H9 (cell line): ENCODE measurements around the gene ADAMTS17. TPM values are rescaled to one million over a fixed set of nuclear protein-coding genes. Genes with fewer than 3 reads are reported as not detected.

Experiments used
- DNase-seq: peaks from one replicate; pipeline ENCODE4 v3.0.0-alpha.2; 2017
- H2AFZ ChIP-seq: one replicate; pipeline ENCODE4 v1.6.1; 2013; ENCODE audit warnings: mild to moderate bottlenecking, low read length, control low read depth, moderate library complexity
- H2AK5ac ChIP-seq: 2 replicates; pipeline ENCODE4 v1.6.1; 2013; ENCODE audit warnings: low read length, control low read depth, mixed read lengths; ENCODE audit not compliant: insufficient read length
- H2BK120ac ChIP-seq: one replicate; pipeline ENCODE4 v1.6.1; 2013; ENCODE audit warnings: low read depth, mild to moderate bottlenecking, low read length, control low read depth, inconsistent platforms; ENCODE audit not compliant: poor library complexity, severe bottlenecking
- H2BK12ac ChIP-seq: 2 replicates; pipeline ENCODE4 v1.6.1; 2013; ENCODE audit warnings: low read length, control low read depth, mixed read lengths, low read depth; ENCODE audit not compliant: insufficient read length
- H2BK15ac ChIP-seq: 2 replicates; pipeline ENCODE4 v1.6.1; 2013; ENCODE audit warnings: low read depth, low read length, control low read depth
- H2BK20ac ChIP-seq: one replicate; pipeline ENCODE4 v1.6.1; 2013; ENCODE audit warnings: low read depth, mild to moderate bottlenecking, low read length, control low read depth, inconsistent platforms; ENCODE audit not compliant: poor library complexity, severe bottlenecking
- H2BK5ac ChIP-seq: 2 replicates; pipeline ENCODE4 v1.6.1; 2013; ENCODE audit warnings: low read length, control low read depth, mixed read lengths; ENCODE audit not compliant: insufficient read length
- H3K14ac ChIP-seq: 2 replicates; pipeline ENCODE4 v1.6.1; 2013; ENCODE audit warnings: low read length, control low read depth; ENCODE audit not compliant: insufficient read depth
- H3K18ac ChIP-seq: 2 replicates; pipeline ENCODE4 v1.6.1; 2013; ENCODE audit warnings: low read depth, mild to moderate bottlenecking, mixed read lengths, low read length, control low read depth; ENCODE audit not compliant: insufficient read length
- H3K23ac ChIP-seq: 2 replicates; pipeline ENCODE4 v1.6.1; 2013; ENCODE audit warnings: low read length, control low read depth, mixed read lengths, low read depth; ENCODE audit not compliant: insufficient read length
- H3K23me2 ChIP-seq: 2 replicates; pipeline ENCODE4 v1.6.1; 2013; ENCODE audit warnings: low read depth, mild to moderate bottlenecking, mixed read lengths, low read length, control low read depth; ENCODE audit not compliant: insufficient read length, poor library complexity, severe bottlenecking
- H3K27ac ChIP-seq: 2 replicates; pipeline ENCODE4 v1.5.1; 2013; ENCODE audit warnings: low read length, control low read depth, mixed read lengths, low read depth; ENCODE audit not compliant: insufficient read length
- H3K27me3 ChIP-seq: 2 replicates; pipeline ENCODE4 v1.6.1; 2013; ENCODE audit warnings: low read length, control low read depth, inconsistent platforms; ENCODE audit not compliant: insufficient read depth
- H3K4ac ChIP-seq: 2 replicates; pipeline ENCODE4 v1.6.1; 2013; ENCODE audit warnings: low read depth, mild to moderate bottlenecking, control low read depth, inconsistent platforms, low read length, moderate library complexity
- H3K4me1 ChIP-seq: 2 replicates; pipeline ENCODE4 v1.6.1; 2013; ENCODE audit warnings: low read length, control low read depth, inconsistent platforms; ENCODE audit not compliant: insufficient read depth
- H3K4me2 ChIP-seq: 2 replicates; pipeline ENCODE4 v1.6.1; 2013; ENCODE audit warnings: low read length, control low read depth, mixed read lengths; ENCODE audit not compliant: insufficient read length, insufficient read depth
- H3K56ac ChIP-seq: 2 replicates; pipeline ENCODE4 v1.6.1; 2013; ENCODE audit warnings: low read depth, mild to moderate bottlenecking, mixed read lengths, low read length, control low read depth; ENCODE audit not compliant: insufficient read length
- H3K79me1 ChIP-seq: 2 replicates; pipeline ENCODE4 v1.6.1; 2013; ENCODE audit warnings: low read depth, mild to moderate bottlenecking, moderate library complexity, low read length, control low read depth, inconsistent platforms; ENCODE audit not compliant: insufficient read depth, poor library complexity, severe bottlenecking
- H3K79me2 ChIP-seq: 2 replicates; pipeline ENCODE4 v1.6.1; 2013; ENCODE audit warnings: low read length, control low read depth, inconsistent platforms; ENCODE audit not compliant: insufficient read depth
- H3K9ac ChIP-seq: 2 replicates; pipeline ENCODE4 v1.6.1; 2013; ENCODE audit warnings: low read length, control low read depth, mixed read lengths; ENCODE audit not compliant: insufficient read length; ENCODE audit errors: extremely low read depth
- H3K9me3 ChIP-seq: one replicate; pipeline ENCODE4 v1.6.1; 2013; ENCODE audit warnings: low read depth, low read length, inconsistent platforms; ENCODE audit not compliant: control insufficient read depth
- H3T11ph ChIP-seq: one replicate; pipeline ENCODE4 v1.6.1; 2013; ENCODE audit warnings: mild to moderate bottlenecking, low read length, control low read depth, inconsistent platforms
- H4K20me1 ChIP-seq: one replicate; pipeline ENCODE4 v1.6.1; 2013; ENCODE audit not compliant: control insufficient read depth, insufficient read length, insufficient read depth
- H4K5ac ChIP-seq: 2 replicates; pipeline ENCODE4 v1.6.1; 2013; ENCODE audit warnings: low read depth, mild to moderate bottlenecking, mixed read lengths, low read length, control low read depth; ENCODE audit not compliant: insufficient read length
- H4K8ac ChIP-seq: replicated peaks from 2 replicates; pipeline ENCODE4 v1.6.1; 2013; ENCODE audit warnings: low read length, control low read depth, mixed read lengths, low read depth; ENCODE audit not compliant: insufficient read length
- H4K91ac ChIP-seq: 2 replicates; pipeline ENCODE4 v1.6.1; 2013; ENCODE audit warnings: low read depth, mild to moderate bottlenecking, moderate library complexity, mixed read lengths, low read length, control low read depth; ENCODE audit not compliant: insufficient read length
- H3K27ac Mint-ChIP-seq, 3 experiments: 2 replicates in 2 of 3; 3 replicates in 1 of 3; pipeline ENCODE4 v1.8.0; 2020 to 2021; ENCODE audit warnings: mixed read lengths in 3 of 3, mild to moderate bottlenecking in 1 of 3, moderate library complexity in 1 of 3
- H3K27me3 Mint-ChIP-seq: 2 replicates; pipeline ENCODE4 v1.8.0; 2021; ENCODE audit warnings: low read depth, mild to moderate bottlenecking, moderate library complexity, mixed read lengths
- H3K36me3 Mint-ChIP-seq, 3 experiments: 2 replicates in 2 of 3; 3 replicates in 1 of 3; pipeline ENCODE4 v1.8.0; 2020 to 2021; ENCODE audit warnings: low read depth in 3 of 3, mixed read lengths in 3 of 3; ENCODE audit not compliant: insufficient read depth in 1 of 3
- H3K4me1 Mint-ChIP-seq, 2 experiments: 2 replicates each; pipeline ENCODE4 v1.8.0; 2020; ENCODE audit warnings: mixed read lengths in 2 of 2
- H3K4me3 Mint-ChIP-seq, 2 experiments: 2 replicates in 1 of 2; 3 replicates in 1 of 2; pipeline ENCODE4 v1.8.0; 2020 to 2021; ENCODE audit warnings: mild to moderate bottlenecking in 2 of 2, mixed read lengths in 2 of 2, moderate library complexity in 1 of 2
- H3K9me3 Mint-ChIP-seq, 2 experiments: 2 replicates in 1 of 2; 3 replicates in 1 of 2; pipeline ENCODE4 v1.8.0; 2020; ENCODE audit warnings: mild to moderate bottlenecking in 2 of 2, mixed read lengths in 2 of 2, moderate library complexity in 1 of 2
- CTCF ChIP-seq: fragments of 200-600 bp; sonication (generic); conservative IDR thresholded peaks from 3 replicates; pipeline ENCODE4 v1.8.0; 2021; ENCODE audit warnings: antibody characterized with exemption, mild to moderate bottlenecking
- WGBS: extraction: QIAGEN DNeasy Blood & Tissue Kit; methylation state at CpG from one replicate; pipeline ENCODE4 v1.1.7; 2013; ENCODE audit warnings: missing lambda C conversion rate, low lambda C conversion rate, mixed read lengths; ENCODE audit not compliant: insufficient read length; ENCODE audit errors: extremely low coverage; 5-methylcytosine and 5-hydroxymethylcytosine counted together
- total RNA-seq: library from RNA; stranded (reverse); gene quantifications from 2 replicates; pipeline ENCODE4 v1.2.1, GENCODE V29; 2021

ADAMTS17 gene
- total RNA-seq, 1 experiment from 2014 or later, result 2.9 TPM

DNA sequence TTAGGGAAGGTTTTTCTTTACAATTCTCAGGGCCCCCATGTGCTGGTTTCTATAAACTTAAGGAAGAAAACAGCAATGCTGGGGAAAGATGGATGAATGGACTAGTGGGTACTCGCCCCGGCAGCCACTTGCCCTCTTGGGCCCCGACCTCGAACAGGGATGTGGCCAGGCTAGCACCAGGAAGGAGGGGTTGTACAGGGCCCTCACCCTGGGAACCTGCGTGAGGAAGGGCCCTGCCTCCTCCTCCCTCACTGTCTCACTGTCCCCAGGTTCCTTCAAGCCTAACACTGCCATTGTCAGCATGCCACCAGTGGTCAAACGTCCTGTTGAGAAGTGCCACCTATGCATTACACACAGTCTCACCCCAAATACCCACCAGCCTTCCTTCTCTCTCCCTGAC, 9.1 kb downstream of the ADAMTS17 start:
- H3K27me3 ChIP-seq, result no peaks in the 10 kb centered on the region
- H3K79me2 ChIP-seq, result no peaks in the 10 kb centered on the region
- H2AFZ ChIP-seq, result no peak overlapping the region
- no peak for DNase-seq
- H3K9me3 Mint-ChIP-seq, result no peaks in the 10 kb centered on the region; a peak in 1 of 5 replicates
- no peak overlapping the region for H3K4ac ChIP-seq
- H3K23ac ChIP-seq, result no peak overlapping the region
- no peak overlapping the region for H3K27ac ChIP-seq
- H4K5ac ChIP-seq, result no peak overlapping the region
- 0 out of 2 replicates have a peak, but pooled peaks cover 2% of the 10 kb centered on the region for H3K4me1 ChIP-seq
- H3K14ac ChIP-seq, result no peak overlapping the region
- H3K9ac ChIP-seq, result no peak overlapping the region
- no peak overlapping the region for H3K4me3 Mint-ChIP-seq
- H2AK5ac ChIP-seq, result no peak overlapping the region
- H3K23me2 ChIP-seq, result no peaks in the 10 kb centered on the region
- no peak for TF ChIP-seq CTCF
- H2BK5ac ChIP-seq, result no peak overlapping the region
- H3K27me3 Mint-ChIP-seq, result peaks cover 9% of the 10 kb centered on the region
- no peaks in the 10 kb centered on the region for H3K79me1 ChIP-seq
- no peak overlapping the region for H2BK12ac ChIP-seq
- H3K56ac ChIP-seq, result no peak overlapping the region
- no peak overlapping the region for H4K91ac ChIP-seq
- H3T11ph ChIP-seq, result no peak overlapping the region
- no peaks in the 10 kb centered on the region for H3K9me3 ChIP-seq
- no peak overlapping the region for H3K4me2 ChIP-seq
- no peak overlapping the region for H3K27ac Mint-ChIP-seq
- H3K18ac ChIP-seq, result no peak overlapping the region
- no peaks in the 10 kb centered on the region; a peak in 1 of 7 replicates for H3K36me3 Mint-ChIP-seq
- no peak overlapping the region for H4K8ac ChIP-seq
- no peak overlapping the region for H2BK20ac ChIP-seq
- peaks cover 20 to 21% of the 10 kb centered on the region in 2 experiments for H3K4me1 Mint-ChIP-seq
- no peaks in the 10 kb centered on the region for H4K20me1 ChIP-seq
- no peak overlapping the region for H2BK15ac ChIP-seq
- WGBS, result no CpG with 5 or more reads among the region's 6 CpGs
- H2BK120ac ChIP-seq, result no peak overlapping the region
